Measurements from ENCODE around the gene ZNF688. TPM values are rescaled to one million over a fixed set of nuclear protein-coding genes. Genes with fewer than 3 reads are reported as not detected.

The ZNF688 gene
- total RNA-seq, 1 donor from 2014 or later = 11.3 TPM

GRCh38 chr16:30526823-30527634 is 44.5 kb downstream of the ZNF688 start:
- peak; percentile 96 to 97 for DNase-seq (ENCODE audit: low spot score in 2 of 2, unreplicated experiment in 2 of 2)
- H3K4me1 Mint-ChIP-seq = peaks cover 25% of the 10 kb centered on the region
- no peaks in the 10 kb centered on the region for H3K9me3 Mint-ChIP-seq
- H3K36me3 Mint-ChIP-seq = peaks cover 9% of the 10 kb centered on the region
- H3K27me3 Mint-ChIP-seq (ENCODE audit: low read depth) = no peaks in the 10 kb centered on the region
- TF ChIP-seq CTCF (IDR thresholded peaks at IDR 0.05; ENCODE audit: unreplicated experiment) = no peak
- peak overlapping the region; percentile 67 for H3K4me3 Mint-ChIP-seq
- H3K27ac Mint-ChIP-seq = peak overlapping the region; percentile 98

- peaks cover 25% of the 10 kb centered on the region for H3K4me1 Mint-ChIP-seq
Observed at GRCh38 chr16:30526137-30526822, 45.2 kb downstream of the ZNF688 start, which contains the start of gene ZNF768. ZNF768 (minus strand) TSS chr16:30526566; CDS start chr16:30526413, 153 bp downstream.

GRCh38 chr16:30525844-30526136 is 45.7 kb downstream of the ZNF688 start:
- H3K4me1 Mint-ChIP-seq = peaks cover 25% of the 10 kb centered on the region
- H3K36me3 Mint-ChIP-seq = peaks cover 3% of the 10 kb centered on the region
- H3K9me3 Mint-ChIP-seq = no peaks in the 10 kb centered on the region
- no peak for TF ChIP-seq CTCF (IDR thresholded peaks at IDR 0.05; ENCODE audit: unreplicated experiment)
- H3K27me3 Mint-ChIP-seq (ENCODE audit: low read depth) = no peaks in the 10 kb centered on the region
- peak overlapping the region; percentile 82 for H3K4me3 Mint-ChIP-seq
- H3K27ac Mint-ChIP-seq = peak overlapping the region; percentile 90
- DNase-seq (ENCODE audit: low spot score in 2 of 2, unreplicated experiment in 2 of 2) = no peak

More at GRCh38 chr16:30526137-30526822, 45.2 kb downstream of the ZNF688 start, which contains the start of gene ZNF768:
- H3K4me3 Mint-ChIP-seq = peak within 1 kb of the TSS; percentile 82
- H3K27ac Mint-ChIP-seq = peak within 1 kb of the TSS; percentile 98
- DNase-seq (ENCODE audit: low spot score in 2 of 2, unreplicated experiment in 2 of 2) = peak in 1 of 2 experiments; percentile 56
- H3K36me3 Mint-ChIP-seq = peaks cover 6% of the 10 kb centered on the region
- no peaks in the 10 kb centered on the region for H3K9me3 Mint-ChIP-seq
- no peak for TF ChIP-seq CTCF (IDR thresholded peaks at IDR 0.05; ENCODE audit: unreplicated experiment)
- H3K27me3 Mint-ChIP-seq (ENCODE audit: low read depth) = no peaks in the 10 kb centered on the region

GRCh38 chr16:30524575-30525568 is 46.6 kb downstream of the ZNF688 start:
- Mint-ChIP-seq H3K27me3 (ENCODE audit: low read depth) (no peaks in the 10 kb centered on the region), H3K4me3 (peak overlapping the region; percentile 34), H3K4me1 (peaks cover 20% of the 10 kb centered on the region), H3K9me3 (no peaks in the 10 kb centered on the region), H3K27ac (no peak overlapping the region), H3K36me3 (peaks cover 3% of the 10 kb centered on the region)
- TF ChIP-seq CTCF (IDR thresholded peaks at IDR 0.05; ENCODE audit: unreplicated experiment) = no peak
- DNase-seq (ENCODE audit: low spot score in 2 of 2, unreplicated experiment in 2 of 2) = no peak
